Stomach (tissue), 4 donors: ENCODE data around the gene CELF2.

ENCODE experiments used
- EP300 ChIP-seq: sonication (generic); formaldehyde crosslinking; IDR thresholded peaks from one replicate; pipeline ENCODE4 v1.6.1; 2017; ENCODE audit warnings: antibody characterized with exemption
- POLR2A ChIP-seq, 4 donors: fragments of 450-650 bp; IDR thresholded peaks; one replicate each; pipeline ENCODE4 v1.6.1; 2016; ENCODE audit warnings: antibody characterized with exemption in 4 of 4, control low read depth in 2 of 4, mild to moderate bottlenecking in 1 of 4, moderate library complexity in 1 of 4
- POLR2AphosphoS5 ChIP-seq, 3 donors: sonication (generic); formaldehyde crosslinking; IDR thresholded peaks; one replicate each; pipeline ENCODE4 v1.6.1; 2016; ENCODE audit warnings: antibody characterized with exemption in 3 of 3
- TF ChIP-seq, protein P1 (sequence below), 7 experiments: fragments of 450-650 bp in 4 of 7; fragments of 200-600 bp in 3 of 7; sonication (generic) in 3 of 7; IDR thresholded peaks; one replicate each; pipeline ENCODE4 v1.5.1; 2016 to 2019; ENCODE audit warnings: antibody characterized with exemption in 7 of 7, control low read depth in 2 of 7, mild to moderate bottlenecking in 1 of 7

DNA sequence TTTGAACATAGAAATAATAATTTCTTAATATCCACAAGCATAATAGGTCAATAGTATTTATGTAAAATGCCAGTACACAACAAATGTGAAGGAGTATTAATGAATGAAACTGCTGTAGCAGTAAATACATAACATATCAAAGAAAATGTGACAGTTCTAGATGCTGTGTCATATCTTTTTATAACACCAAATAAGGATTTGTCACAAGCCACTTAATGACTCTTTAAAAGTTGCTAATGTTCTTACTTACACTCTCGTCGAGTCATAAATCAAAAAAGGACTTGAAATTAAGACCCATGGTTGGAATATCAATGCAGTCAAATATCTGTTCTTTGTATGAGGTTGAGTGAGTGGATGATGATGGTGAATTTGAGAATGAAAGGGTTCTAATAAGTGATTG lies 96.6 kb downstream of the CELF2 start:
- TF ChIP-seq, protein P1, sequence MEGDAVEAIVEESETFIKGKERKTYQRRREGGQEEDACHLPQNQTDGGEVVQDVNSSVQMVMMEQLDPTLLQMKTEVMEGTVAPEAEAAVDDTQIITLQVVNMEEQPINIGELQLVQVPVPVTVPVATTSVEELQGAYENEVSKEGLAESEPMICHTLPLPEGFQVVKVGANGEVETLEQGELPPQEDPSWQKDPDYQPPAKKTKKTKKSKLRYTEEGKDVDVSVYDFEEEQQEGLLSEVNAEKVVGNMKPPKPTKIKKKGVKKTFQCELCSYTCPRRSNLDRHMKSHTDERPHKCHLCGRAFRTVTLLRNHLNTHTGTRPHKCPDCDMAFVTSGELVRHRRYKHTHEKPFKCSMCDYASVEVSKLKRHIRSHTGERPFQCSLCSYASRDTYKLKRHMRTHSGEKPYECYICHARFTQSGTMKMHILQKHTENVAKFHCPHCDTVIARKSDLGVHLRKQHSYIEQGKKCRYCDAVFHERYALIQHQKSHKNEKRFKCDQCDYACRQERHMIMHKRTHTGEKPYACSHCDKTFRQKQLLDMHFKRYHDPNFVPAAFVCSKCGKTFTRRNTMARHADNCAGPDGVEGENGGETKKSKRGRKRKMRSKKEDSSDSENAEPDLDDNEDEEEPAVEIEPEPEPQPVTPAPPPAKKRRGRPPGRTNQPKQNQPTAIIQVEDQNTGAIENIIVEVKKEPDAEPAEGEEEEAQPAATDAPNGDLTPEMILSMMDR (IDR thresholded peaks at IDR 0.05), result no peak
- no peak for TF ChIP-seq POLR2AphosphoS5 (IDR thresholded peaks at IDR 0.05)
- TF ChIP-seq POLR2A (IDR thresholded peaks at IDR 0.05), result no peak
- no peak for TF ChIP-seq EP300
